Mucosa of descending colon (tissue), 3 donors: ENCODE results near the gene MYO3A. TPM values are rescaled to one million over a fixed set of nuclear protein-coding genes. Genes with fewer than 3 reads are reported as not detected.
"Not testable (repeated sequence)": the region's sequence is repeated elsewhere in the genome, so short reads cannot be mapped to it uniquely, and the experiment has no call there.

Experiments used
- ATAC-seq: fragments of 200-7000 bp; cut with Tn5 transposase; one replicate; pipeline ENCODE4 v1.9.1; 2020; ENCODE audit warnings: mild to moderate bottlenecking, moderate library complexity
- DNase-seq, 3 donors: peaks; one replicate each; pipeline ENCODE4 v3.0.0-alpha.2; 2020
- H3K36me3 ChIP-seq: fragments of 200-600 bp; one replicate; pipeline ENCODE4 v1.8.0; 2021; ENCODE audit warnings: low read depth, mild to moderate bottlenecking
- H3K4me1 ChIP-seq: fragments of 200-600 bp; one replicate; pipeline ENCODE4 v1.8.0; 2021; ENCODE audit warnings: low read depth, mild to moderate bottlenecking
- H3K4me3 ChIP-seq: fragments of 200-600 bp; one replicate; pipeline ENCODE4 v1.8.0; 2021; ENCODE audit warnings: mild to moderate bottlenecking
- H3K9me3 ChIP-seq: fragments of 200-600 bp; one replicate; pipeline ENCODE4 v1.8.0; 2021; ENCODE audit warnings: mild to moderate bottlenecking
- CTCF ChIP-seq: fragments of 200-600 bp; IDR thresholded peaks from one replicate; pipeline ENCODE4 v1.8.0; 2022; ENCODE audit warnings: antibody characterized with exemption, mild to moderate bottlenecking
- intact Hi-C, 2 donors: fragments of 100-400 bp; cut with DNase I in 1 of 2; cut with micrococcal nuclease in 1 of 2; formaldehyde crosslinking; loops; one replicate each; pipeline versions ENCODE4 v1.11.0 to v1.11.1; 2022; cut with DNase I, micrococcal nuclease
- total RNA-seq, 3 donors: library from RNA; stranded (reverse); fragmentation: NEBNext Ultra II Directional in 2 of 3; extraction: Animal tissue kit (Norgen Biotek cat#: 25700) in 2 of 3; gene quantifications; one replicate each; pipeline versions ENCODE4 v1.2.1 to v1.2.4, GENCODE V29; 2021 to 2023
- donor health status: DM: no; HTN: no; CAD: no; lungs with moderate emphysema.
- donor health status: DM: no; HTN: no; CAD: no.
- donor health status: DM: no; HTN: yes; CAD: no.

Gene MYO3A
- total RNA-seq, 3 donors from 2014 or later = 0.12 to 0.29 (median 0.25) TPM

- Histone ChIP-seq H3K4me1 (no peaks in the 10 kb centered on the region), H3K36me3 (no peaks in the 10 kb centered on the region), H3K9me3 (no peaks in the 10 kb centered on the region), H3K4me3 (no peak overlapping the region)
- DNase-seq (no peak), ATAC-seq (no peak)
- no peak for TF ChIP-seq CTCF
- intact Hi-C loops = no loop called here
Measured at GRCh38 chr10:26087666-26088065, 153.6 kb downstream of the MYO3A start.

- Histone ChIP-seq H3K36me3 (no peaks in the 10 kb centered on the region), H3K9me3 (no peaks in the 10 kb centered on the region), H3K4me1 (no peaks in the 10 kb centered on the region), H3K4me3 (no peak overlapping the region)
- no peak for TF ChIP-seq CTCF
- no peak for ATAC-seq
- intact Hi-C loops = no loop called here
- DNase-seq = no peak
Measured at GRCh38 chr10:26090026-26090425, 156.0 kb downstream of the MYO3A start.

GRCh38 chr10:26090762-26091161 lies 156.7 kb downstream of the MYO3A start:
- no peak for TF ChIP-seq CTCF
- intact Hi-C loops = no loop called here
- ATAC-seq (no peak), DNase-seq (no peak)
- Histone ChIP-seq H3K36me3 (no peaks in the 10 kb centered on the region), H3K4me1 (no peaks in the 10 kb centered on the region), H3K9me3 (no peaks in the 10 kb centered on the region), H3K4me3 (no peak overlapping the region)

GRCh38 chr10:26093229-26093628 lies 159.2 kb downstream of the MYO3A start:
- no peak overlapping the region for H3K4me3 ChIP-seq
- H3K9me3 ChIP-seq = no peaks in the 10 kb centered on the region
- no peak for DNase-seq
- TF ChIP-seq CTCF = no peak
- ATAC-seq = no peak
- intact Hi-C loops = no loop called here
- H3K4me1 ChIP-seq = no peaks in the 10 kb centered on the region
- no peaks in the 10 kb centered on the region for H3K36me3 ChIP-seq

- intact Hi-C loops = no loop called here
- ATAC-seq (no peak), DNase-seq (no peak)
- Histone ChIP-seq H3K4me3 (no peak overlapping the region), H3K36me3 (no peaks in the 10 kb centered on the region), H3K9me3 (no peaks in the 10 kb centered on the region), H3K4me1 (no peaks in the 10 kb centered on the region)
- TF ChIP-seq CTCF = no peak
Measured at GRCh38 chr10:26095781-26096180, 161.8 kb downstream of the MYO3A start.

GRCh38 chr10:26097549-26097948 lies 163.5 kb downstream of the MYO3A start:
- H3K9me3 ChIP-seq, intact Hi-C loops, DNase-seq, H3K4me3 ChIP-seq, ATAC-seq, H3K36me3 ChIP-seq, H3K4me1 ChIP-seq: not testable (repeated sequence)
